Smooth muscle cell (in vitro differentiated cells): ENCODE results near the gene AKR1C2. TPM values are rescaled to one million over a fixed set of nuclear protein-coding genes. Genes with fewer than 3 reads are reported as not detected.
"Not testable (repeated sequence)": the region's sequence is repeated elsewhere in the genome, so short reads cannot be mapped to it uniquely, and the experiment has no call there.

Source experiments
- DNase-seq: peaks from one replicate; lab custom pipeline; 2025; ENCODE audit not compliant: unreplicated experiment; lab: John Stamatoyannopoulos, UW
- H2AFZ ChIP-seq: fragments of 200-600 bp; sonication (generic); 2 replicates; pipeline ENCODE4 v1.6.0; 2016; ENCODE audit warnings: antibody characterized with exemption, low read depth, mild to moderate bottlenecking
- H3F3A ChIP-seq: fragments of 200-600 bp; sonication (generic); 2 replicates; pipeline ENCODE4 v1.6.0; 2017; ENCODE audit warnings: antibody characterized with exemption, low read depth
- H3K27ac ChIP-seq: fragments of 200-600 bp; sonication (generic); 2 replicates; pipeline ENCODE4 v1.5.1; 2016; ENCODE audit warnings: low read depth, mild to moderate bottlenecking
- H3K27me3 ChIP-seq: fragments of 200-600 bp; sonication (generic); 2 replicates; pipeline ENCODE4 v1.6.1; 2016; ENCODE audit warnings: low read depth, mild to moderate bottlenecking
- H3K36me3 ChIP-seq: fragments of 200-600 bp; sonication (generic); 2 replicates; pipeline ENCODE4 v1.5.1; 2016; ENCODE audit warnings: low read depth
- H3K4me1 ChIP-seq: fragments of 200-600 bp; sonication (generic); 2 replicates; pipeline ENCODE4 v1.5.1; 2016; ENCODE audit warnings: low read depth
- H3K4me2 ChIP-seq: fragments of 200-600 bp; sonication (generic); 2 replicates; pipeline ENCODE4 v1.6.0; 2016; ENCODE audit warnings: mild to moderate bottlenecking
- H3K4me3 ChIP-seq: fragments of 200-600 bp; sonication (generic); 2 replicates; pipeline ENCODE4 v1.5.1; 2016; ENCODE audit warnings: mild to moderate bottlenecking
- H3K79me2 ChIP-seq: fragments of 200-600 bp; sonication (generic); 2 replicates; pipeline ENCODE4 v1.6.0; 2016; ENCODE audit warnings: low read depth, mild to moderate bottlenecking
- H3K9ac ChIP-seq: fragments of 200-600 bp; sonication (generic); 2 replicates; pipeline ENCODE4 v1.6.0; 2016; ENCODE audit warnings: low read depth
- H3K9me3 ChIP-seq: fragments of 200-600 bp; sonication (generic); replicated peaks from 2 replicates; pipeline ENCODE4 v1.5.1; 2016; ENCODE audit warnings: low read depth
- H4K20me1 ChIP-seq: fragments of 200-600 bp; sonication (generic); 2 replicates; pipeline ENCODE4 v1.6.0; 2016; ENCODE audit warnings: low read depth
- CTCF ChIP-seq: fragments of 200-600 bp; sonication (generic); IDR thresholded peaks from 2 replicates; pipeline ENCODE4 v1.5.1; 2017; ENCODE audit warnings: borderline replicate concordance, mild to moderate bottlenecking, antibody characterized with exemption; ENCODE audit not compliant: insufficient read depth, poor library complexity, severe bottlenecking
- WGBS: methylation state at CpG from one replicate; pipeline ENCODE4 v1.1.7; 2016; ENCODE audit warnings: low lambda C conversion rate; 5-methylcytosine and 5-hydroxymethylcytosine counted together
- polyA plus RNA-seq: library from polyadenylated mRNA; unstranded; fragments of >200 nt; fragmentation: Nextera tagmentation; extraction: Ambion mirVana; gene quantifications from 2 replicates; pipeline ENCODE4 v1.2.1, GENCODE V29; 2016
- total RNA-seq: library from RNA; depleted of rRNA; stranded (reverse); fragments of >200 nt; gene quantifications from 2 replicates; pipeline ENCODE4 v1.2.3, GENCODE V29; 2014

Gene AKR1C2
- total and polyA plus RNA-seq, 2 experiments from 2014 or later, result 6.6 to 19.6 TPM

GRCh38 chr10:4980793-4981192 lies 22.9 kb downstream of the AKR1C2 start:
- Histone ChIP-seq H3K9ac (no peak overlapping the region), H3K4me3 (no peak overlapping the region), H3K4me2 (no peak overlapping the region), H4K20me1 (no peaks in the 10 kb centered on the region), H3K9me3 (no peaks in the 10 kb centered on the region), H3K27ac (no peak overlapping the region), H3K36me3 (no peaks in the 10 kb centered on the region), H2AFZ (no peak overlapping the region), H3F3A (no peaks in the 10 kb centered on the region), H3K27me3 (no peaks in the 10 kb centered on the region), H3K79me2 (no peaks in the 10 kb centered on the region), H3K4me1 (no peaks in the 10 kb centered on the region)
- 95% methylated on average over 2 of the region's 2 CpGs for WGBS
- DNase-seq, result no peak
- no peak for TF ChIP-seq CTCF

GRCh38 chr10:4978870-4979269 lies 24.8 kb downstream of the AKR1C2 start:
- no peak for DNase-seq
- Histone ChIP-seq H3K4me1 (no peaks in the 10 kb centered on the region), H4K20me1 (no peaks in the 10 kb centered on the region), H3K4me2 (no peak overlapping the region), H2AFZ (no peak overlapping the region), H3K9ac (no peak overlapping the region), H3K9me3 (no peaks in the 10 kb centered on the region), H3K36me3 (no peaks in the 10 kb centered on the region), H3K27me3 (no peaks in the 10 kb centered on the region), H3K79me2 (no peaks in the 10 kb centered on the region), H3F3A (no peaks in the 10 kb centered on the region), H3K4me3 (no peak overlapping the region), H3K27ac (no peak overlapping the region)
- WGBS, result 98% methylated on average over 4 of the region's 4 CpGs
- no peak for TF ChIP-seq CTCF

- no peaks in the 10 kb centered on the region for H3K27me3 ChIP-seq
- H3K4me1 ChIP-seq, result no peaks in the 10 kb centered on the region
- no peaks in the 10 kb centered on the region for H3K36me3 ChIP-seq
- no peaks in the 10 kb centered on the region for H3K9me3 ChIP-seq
- DNase-seq, result no peak
- H3K9ac ChIP-seq, result no peak overlapping the region
- H3K27ac ChIP-seq, result no peak overlapping the region
- no peak overlapping the region for H3K4me2 ChIP-seq
- H2AFZ ChIP-seq, result no peak overlapping the region
- no peak overlapping the region for H3K4me3 ChIP-seq
- no peaks in the 10 kb centered on the region for H3F3A ChIP-seq
- no peaks in the 10 kb centered on the region for H3K79me2 ChIP-seq
- TF ChIP-seq CTCF, result no peak
- no peaks in the 10 kb centered on the region for H4K20me1 ChIP-seq
Observed at GRCh38 chr10:4977025-4977424, 26.6 kb downstream of the AKR1C2 start.

GRCh38 chr10:4974400-4974799 lies 29.3 kb downstream of the AKR1C2 start:
- H3K9ac ChIP-seq, H3K27ac ChIP-seq, H3K9me3 ChIP-seq, H3K79me2 ChIP-seq, H3F3A ChIP-seq, H3K4me1 ChIP-seq, H3K27me3 ChIP-seq, H3K36me3 ChIP-seq, H3K4me2 ChIP-seq, H4K20me1 ChIP-seq, H2AFZ ChIP-seq, DNase-seq, H3K4me3 ChIP-seq: not testable (repeated sequence)

GRCh38 chr10:4973294-4973693 lies 30.4 kb downstream of the AKR1C2 start:
- not testable (repeated sequence) for H3K9ac ChIP-seq, H3K4me1 ChIP-seq, H3K36me3 ChIP-seq, H3K4me3 ChIP-seq, H3K4me2 ChIP-seq, H2AFZ ChIP-seq, H3K79me2 ChIP-seq, H3K27me3 ChIP-seq, H4K20me1 ChIP-seq, DNase-seq, H3F3A ChIP-seq, H3K9me3 ChIP-seq, H3K27ac ChIP-seq
- 100% methylated on average over 1 of the region's 1 CpG for WGBS

GRCh38 chr10:4972369-4973142 lies 31.1 kb downstream of the AKR1C2 start:
- not testable (repeated sequence) for H3K9ac ChIP-seq, H3K36me3 ChIP-seq, H3K27me3 ChIP-seq, DNase-seq, H3K27ac ChIP-seq, H2AFZ ChIP-seq, H3K4me1 ChIP-seq, H3K4me2 ChIP-seq, H3K4me3 ChIP-seq, H3K79me2 ChIP-seq, H3F3A ChIP-seq, H3K9me3 ChIP-seq, H4K20me1 ChIP-seq
- WGBS, result 99% methylated on average over 10 of the region's 18 CpGs
